Left kidney (tissue), 2 donors: ENCODE data around the gene PODNL1. TPM values are rescaled to one million over a fixed set of nuclear protein-coding genes. Genes with fewer than 3 reads are reported as not detected.

Experiments used
- DNase-seq: peaks from one replicate; pipeline ENCODE4 v3.0.0-alpha.2; 2013
- polyA plus RNA-seq: library from polyadenylated mRNA; unstranded; fragments of 120-200 nt; gene quantifications from one replicate; pipeline ENCODE4 v1.2.1, GENCODE V29; 2013; ENCODE audit not compliant: insufficient read length

The PODNL1 gene
- polyA plus RNA-seq, 1 donor = 1.2 TPM

DNA sequence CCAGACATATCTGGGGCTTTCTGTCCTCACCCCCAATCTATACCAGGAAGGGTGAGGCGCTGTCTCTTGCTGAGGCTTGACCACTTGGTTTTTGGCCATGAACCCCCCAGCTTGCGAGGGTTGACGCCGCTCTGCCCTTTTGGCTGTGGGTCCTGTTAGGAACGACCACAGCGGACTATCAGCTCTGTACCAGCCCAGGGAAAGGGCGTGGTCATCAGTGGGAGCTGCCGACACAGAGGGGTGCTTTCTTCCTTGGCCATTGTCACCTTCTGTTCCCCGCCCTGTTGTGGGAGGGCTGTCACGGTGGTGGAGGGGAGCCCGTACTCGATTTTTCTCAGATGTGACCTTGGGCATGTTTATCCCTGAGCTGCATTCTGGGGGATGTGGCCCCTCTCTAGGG is 19.8 kb upstream of the PODNL1 start:
- DNase-seq = no peak

DNA sequence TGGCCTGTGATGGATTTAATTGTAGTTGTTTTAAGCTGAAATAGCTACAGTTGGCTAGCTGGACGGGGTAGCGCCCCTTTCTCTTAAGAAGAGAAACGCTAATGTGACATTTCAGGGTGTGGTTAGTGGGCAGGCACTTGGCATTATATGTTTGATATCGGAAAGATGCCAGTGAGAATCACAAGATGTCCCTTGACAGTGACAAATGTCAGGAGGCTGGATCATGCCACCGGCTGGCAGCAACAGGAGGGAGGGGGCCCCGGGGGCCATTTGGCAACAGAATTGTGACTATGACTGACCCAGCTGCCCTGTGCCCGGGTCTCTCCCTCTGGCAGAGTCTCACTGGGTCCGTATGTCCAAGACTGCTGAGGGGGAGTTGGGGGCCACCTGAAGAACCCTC is 18.8 kb upstream of the PODNL1 start:
- no peak for DNase-seq

DNA sequence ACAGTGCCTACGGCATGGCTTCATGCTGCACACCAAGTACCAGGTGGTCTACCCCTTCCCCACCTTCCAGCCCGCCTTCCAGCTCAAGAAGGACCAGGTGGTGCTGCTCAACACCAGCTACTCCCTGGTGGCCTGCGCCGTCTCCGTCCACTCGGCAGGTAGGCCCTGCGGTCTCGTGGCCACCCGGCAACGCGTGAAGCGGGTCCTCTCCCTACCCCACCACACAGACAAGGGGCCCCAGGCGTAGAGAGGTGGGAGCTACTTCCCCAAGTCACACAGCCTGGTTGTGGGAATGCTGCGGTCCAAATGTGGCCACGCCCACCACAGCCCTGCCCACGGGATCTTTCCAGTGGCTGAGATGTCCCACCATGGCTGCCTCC is 18.1 kb upstream of the PODNL1 start:
- no peak for DNase-seq

GRCh38 chr19:13955662-13956364 is 17.6 kb upstream of the PODNL1 start:
- DNase-seq = no peak

GRCh38 chr19:13954185-13954584 is 16.0 kb upstream of the PODNL1 start:
- DNase-seq = no peak

GRCh38 chr19:13952931-13953531 is 14.8 kb upstream of the PODNL1 start:
- DNase-seq = no peak

DNA sequence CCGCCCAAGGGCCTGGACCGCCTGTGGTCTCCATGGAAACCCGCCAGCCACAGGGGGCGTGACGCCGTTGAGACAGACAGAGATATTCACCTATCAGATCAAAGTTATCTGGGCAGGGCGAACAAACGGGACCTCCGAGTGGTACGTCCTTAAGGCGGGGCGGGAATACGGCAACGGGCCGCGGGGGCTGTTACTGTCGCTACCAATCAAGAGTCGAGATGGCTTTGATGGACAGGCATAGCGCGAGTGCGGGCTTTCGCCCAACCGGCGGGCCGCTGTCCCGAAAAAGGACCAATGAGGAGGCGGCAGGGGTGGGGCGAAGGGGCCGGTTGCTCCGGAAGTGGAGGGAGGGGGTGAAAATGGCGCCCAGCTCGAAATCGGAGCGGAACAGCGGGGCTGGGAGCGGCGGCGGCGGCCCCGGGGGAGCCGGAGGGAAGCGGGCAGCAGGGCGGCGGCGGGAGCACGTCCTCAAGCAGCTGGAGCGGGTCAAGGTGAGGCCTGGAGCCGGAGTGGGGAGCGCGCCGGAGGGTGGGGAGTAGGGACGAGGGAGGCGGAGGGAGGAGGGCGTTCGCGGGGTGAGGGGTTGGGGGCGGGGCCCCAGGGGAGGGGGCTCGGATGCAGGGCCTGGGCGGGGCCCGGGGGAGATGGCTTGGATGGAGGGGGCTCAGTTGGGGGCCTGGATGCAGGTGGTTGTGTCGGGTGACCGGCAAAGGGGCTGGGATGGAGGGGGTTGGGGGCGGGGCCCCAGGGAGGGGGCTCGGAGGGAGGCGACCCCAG is 14.1 kb upstream of the PODNL1 start, which contains the start of gene DCAF15:
Gene DCAF15, plus strand, starts transcription at position 356 of the 777 bp plus-strand sequence. Its CDS starts 4 bp downstream, at position 360.
- peak; percentile 99 for DNase-seq

GRCh38 chr19:13951799-13952153 is 13.6 kb upstream of the PODNL1 start:
- DNase-seq = no peak

DNA sequence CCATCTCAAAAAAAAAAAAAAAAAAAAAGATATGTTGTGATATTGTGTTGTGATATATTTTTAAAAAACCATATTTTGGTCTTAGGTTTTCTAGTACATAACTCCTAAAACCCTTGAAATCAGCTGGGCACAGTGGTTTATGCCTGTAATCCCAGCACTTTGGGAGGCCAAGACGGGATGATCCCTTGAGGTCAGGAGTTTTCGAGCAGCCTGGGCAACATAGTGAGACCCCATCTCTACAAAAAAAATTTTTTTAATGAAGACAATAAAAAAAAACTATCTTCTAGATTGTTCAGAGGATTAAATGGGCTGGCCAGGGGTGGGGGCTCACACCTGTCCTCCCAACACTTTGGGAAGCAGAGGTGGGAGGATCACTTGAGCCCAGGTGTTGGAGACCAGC is 12.8 kb upstream of the PODNL1 start:
- DNase-seq = no peak

- DNase-seq = no peak
These were observed 8.2 kb upstream of the PODNL1 start for GRCh38 chr19:13946414-13946813.

GRCh38 chr19:13942023-13942684 is 3.9 kb upstream of the PODNL1 start:
- no peak for DNase-seq

GRCh38 chr19:13937479-13938300 is 527 bp downstream of the PODNL1 start:
- DNase-seq = no peak

- DNase-seq = no peak
These were observed 2.3 kb downstream of the PODNL1 start for GRCh38 chr19:13935765-13936510.

- DNase-seq = no peak
These were observed 3.5 kb downstream of the PODNL1 start for GRCh38 chr19:13934785-13935109.

- no peak for DNase-seq
These were observed 5.3 kb downstream of the PODNL1 start for GRCh38 chr19:13932911-13933393.

- DNase-seq = no peak
These were observed 6.0 kb downstream of the PODNL1 start for GRCh38 chr19:13932149-13932637.

GRCh38 chr19:13931391-13932148 is 6.6 kb downstream of the PODNL1 start:
- no peak for DNase-seq

DNA sequence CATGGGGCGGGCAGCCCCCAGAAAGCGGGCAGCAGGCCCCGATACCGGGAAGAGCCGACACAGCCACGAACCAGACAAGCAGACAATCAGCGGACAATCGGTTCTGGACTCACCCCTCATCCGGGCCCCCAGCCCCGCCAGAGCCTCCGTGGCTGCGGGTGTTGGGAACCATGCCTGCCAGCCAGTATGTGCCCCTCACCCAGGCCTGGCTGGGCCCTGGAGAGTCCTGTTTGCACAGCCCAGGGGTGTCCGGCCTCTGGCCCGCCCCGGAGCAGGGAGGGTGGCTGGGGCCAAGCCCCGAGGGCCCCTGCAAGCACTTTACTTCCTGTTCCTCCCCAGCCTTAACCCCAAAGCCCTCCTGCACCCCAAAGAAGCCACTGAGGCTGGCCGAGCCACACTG is 7.8 kb downstream of the PODNL1 start:
- DNase-seq = no peak

DNA sequence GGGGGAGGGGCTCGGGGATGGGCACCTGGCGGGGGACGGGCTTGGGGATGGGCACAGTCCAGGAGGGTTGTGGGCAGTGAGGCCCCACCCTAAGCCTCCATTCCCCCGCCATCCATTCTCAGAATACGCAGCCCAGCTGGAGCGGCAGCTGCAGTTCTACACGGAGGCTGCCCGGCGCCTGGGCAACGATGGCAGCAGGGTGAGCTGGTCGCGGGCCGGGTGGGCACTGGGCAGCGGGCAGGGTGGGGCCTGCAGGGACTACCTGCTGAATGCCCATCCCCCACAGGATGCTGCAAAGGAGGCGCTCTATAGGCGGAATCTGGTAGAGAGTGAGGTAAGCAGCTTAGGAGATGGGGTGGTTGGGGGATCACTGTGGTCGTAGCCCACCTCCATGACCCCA is 8.3 kb downstream of the PODNL1 start:
- no peak for DNase-seq

DNA sequence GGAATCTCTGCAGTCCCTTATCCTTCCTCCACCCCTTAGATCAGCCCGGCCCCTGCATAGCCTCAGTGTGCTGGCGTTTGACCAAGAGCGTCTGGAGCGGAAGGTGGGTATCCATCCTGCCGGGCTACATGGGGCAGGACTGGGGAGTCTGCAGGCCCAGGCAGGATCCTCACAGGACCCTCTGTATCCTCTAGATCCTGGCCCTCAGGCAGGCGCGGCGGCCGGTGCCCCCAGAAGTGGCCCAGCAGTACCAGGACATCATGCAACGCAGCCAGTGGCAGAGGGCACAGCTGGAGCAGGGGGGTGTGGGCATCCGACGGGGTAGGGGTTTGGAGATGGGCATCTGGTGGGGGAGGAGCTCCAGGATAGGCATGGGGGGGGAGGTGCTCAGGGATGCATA is 8.9 kb downstream of the PODNL1 start:
- no peak for DNase-seq
